ENCODE data around the gene ORC3. TPM values are rescaled to one million over a fixed set of nuclear protein-coding genes. Genes with fewer than 3 reads are reported as not detected.

Gene ORC3
- total RNA-seq, 3 donors from 2014 or later = 22.6 to 32.6 (median 26.6) TPM

- TF ChIP-seq POLR2AphosphoS5 (IDR thresholded peaks at IDR 0.05) (no peak), POLR2A (IDR thresholded peaks at IDR 0.05) (no peak), CTCF (IDR thresholded peaks at IDR 0.05) (no peak)
- no peaks in the 10 kb centered on the region for H3K27me3 ChIP-seq
- intact Hi-C loops (cut with DNase I; ENCODE audit: low total_unique reads) = no loop called here
- H3K9me3 ChIP-seq = no peaks in the 10 kb centered on the region
- no peak for DNase-seq (ENCODE audit: low spot score in 2 of 2)
- H3K27ac ChIP-seq = no peak overlapping the region
- H3K4me1 ChIP-seq = no peaks in the 10 kb centered on the region
- no peaks in the 10 kb centered on the region for H3K36me3 ChIP-seq
- no peak overlapping the region for H3K4me3 ChIP-seq
Measured at GRCh38 chr6:87645080-87645479, 55.1 kb downstream of the ORC3 start.

GRCh38 chr6:87653074-87653962, 63.4 kb downstream of the ORC3 start:
- Histone ChIP-seq H3K27ac (no peak overlapping the region), H3K27me3 (no peaks in the 10 kb centered on the region), H3K4me3 (no peak overlapping the region), H3K9me3 (no peaks in the 10 kb centered on the region), H3K36me3 (no peaks in the 10 kb centered on the region), H3K4me1 (no peaks in the 10 kb centered on the region)
- no peak for DNase-seq (ENCODE audit: low spot score in 2 of 2)
- intact Hi-C loops (cut with DNase I; ENCODE audit: low total_unique reads) = no loop called here
- TF ChIP-seq POLR2AphosphoS5 (IDR thresholded peaks at IDR 0.05) = no peak
- no peak for TF ChIP-seq CTCF (IDR thresholded peaks at IDR 0.05)
- no peak for TF ChIP-seq POLR2A (IDR thresholded peaks at IDR 0.05)

- H3K4me1 ChIP-seq = no peaks in the 10 kb centered on the region
- intact Hi-C loops (cut with DNase I; ENCODE audit: low total_unique reads) = no loop called here
- H3K9me3 ChIP-seq = no peaks in the 10 kb centered on the region
- no peak for TF ChIP-seq POLR2A (IDR thresholded peaks at IDR 0.05)
- TF ChIP-seq CTCF (IDR thresholded peaks at IDR 0.05) = no peak
- TF ChIP-seq POLR2AphosphoS5 (IDR thresholded peaks at IDR 0.05) = no peak
- H3K4me3 ChIP-seq = no peak overlapping the region
- H3K27me3 ChIP-seq = no peaks in the 10 kb centered on the region
- no peak for DNase-seq (ENCODE audit: low spot score in 2 of 2)
- no peak overlapping the region for H3K27ac ChIP-seq
- H3K36me3 ChIP-seq = no peaks in the 10 kb centered on the region
Measured at GRCh38 chr6:87654122-87654521, 64.2 kb downstream of the ORC3 start.

GRCh38 chr6:87654875-87655454, 65.0 kb downstream of the ORC3 start:
- no peaks in the 10 kb centered on the region for H3K36me3 ChIP-seq
- no peak for TF ChIP-seq POLR2A (IDR thresholded peaks at IDR 0.05)
- TF ChIP-seq POLR2AphosphoS5 (IDR thresholded peaks at IDR 0.05) = no peak
- TF ChIP-seq CTCF (IDR thresholded peaks at IDR 0.05) = no peak
- intact Hi-C loops (cut with DNase I; ENCODE audit: low total_unique reads) = no loop called here

GRCh38 chr6:87655824-87656223, 65.9 kb downstream of the ORC3 start:
- Histone ChIP-seq H3K4me3 (no peak overlapping the region), H3K27me3 (no peaks in the 10 kb centered on the region), H3K36me3 (no peaks in the 10 kb centered on the region), H3K9me3 (no peaks in the 10 kb centered on the region), H3K27ac (no peak overlapping the region), H3K4me1 (no peaks in the 10 kb centered on the region)
- intact Hi-C loops (cut with DNase I; ENCODE audit: low total_unique reads) = no loop called here
- no peak for TF ChIP-seq CTCF (IDR thresholded peaks at IDR 0.05)
- no peak for TF ChIP-seq POLR2AphosphoS5 (IDR thresholded peaks at IDR 0.05)
- no peak for TF ChIP-seq POLR2A (IDR thresholded peaks at IDR 0.05)
- DNase-seq (ENCODE audit: low spot score in 2 of 2) = no peak

More at GRCh38 chr6:87654875-87655454, 65.0 kb downstream of the ORC3 start:
- DNase-seq (ENCODE audit: low spot score in 2 of 2) = no peak
- H3K27me3 ChIP-seq = no peaks in the 10 kb centered on the region
- no peaks in the 10 kb centered on the region for H3K9me3 ChIP-seq
- no peak overlapping the region for H3K4me3 ChIP-seq
- H3K4me1 ChIP-seq = no peaks in the 10 kb centered on the region
- no peak overlapping the region for H3K27ac ChIP-seq
